ENCODE measurements around the gene SMO. TPM values are rescaled to one million over a fixed set of nuclear protein-coding genes. Genes with fewer than 3 reads are reported as not detected.
"Not testable (repeated sequence)": the region's sequence is repeated elsewhere in the genome, so short reads cannot be mapped to it uniquely, and the experiment has no call there.

Gene SMO
- total RNA-seq, 2 experiments from 2014 or later = not detected

GRCh38 chr7:129169686-129170440, 18.6 kb upstream of the SMO start:
- Mint-ChIP-seq H3K27ac (no peak overlapping the region), H3K4me1 (ENCODE audit: low read depth) (peaks cover 19% of the 10 kb centered on the region), H3K9me3 (no peaks in the 10 kb centered on the region), H3K4me3 (peak overlapping the region; percentile 83), H3K36me3 (ENCODE audit: low read depth) (peaks cover 9% of the 10 kb centered on the region), H3K27me3 (peaks cover 7% of the 10 kb centered on the region)
- ChIA-PET CTCF (no interaction called here), POLR2A (interaction anchor here (0.6 to 0.9 kb wide), 3 partner anchors 20 to 588 kb away, joined by 3 read pairs; no protein-coding TSS in a partner anchor)
- H3K27me3 ChIP-seq (ENCODE audit: control insufficient read depth in 1 of 2, insufficient read depth in 2 of 2, low read length in 2 of 2) = no peaks in the 10 kb centered on the region
- no peaks in the 10 kb centered on the region for H3K36me3 ChIP-seq (ENCODE audit: insufficient read depth, low read length)
- peak in 3 of 14 experiments; percentile 22 to 30 (median 30) for DNase-seq
- intact Hi-C loops (cut with DNase I, micrococcal nuclease) = no loop called here
- H3K4me1 ChIP-seq (ENCODE audit: insufficient read depth, low read length) = peaks cover 13% of the 10 kb centered on the region
- ATAC-seq (ENCODE audit: poor library complexity) = peak; percentile 26
- no peaks in the 10 kb centered on the region for H3K9me3 ChIP-seq (ENCODE audit: control insufficient read depth in 1 of 2, insufficient read depth in 1 of 2, low read length in 2 of 2)
- TF ChIP-seq CTCF (IDR thresholded peaks at IDR 0.05) = no peak
- H3K4me3 ChIP-seq (ENCODE audit: low read length) = peak overlapping the region; percentile 56
- H3K27ac ChIP-seq (ENCODE audit: low read depth in 1 of 2, low read length in 2 of 2) = no peak overlapping the region

- Mint-ChIP-seq H3K4me1 (ENCODE audit: low read depth) (peaks cover 19% of the 10 kb centered on the region), H3K4me3 (no peak overlapping the region), H3K9me3 (no peaks in the 10 kb centered on the region), H3K27ac (no peak overlapping the region), H3K27me3 (peaks cover 7% of the 10 kb centered on the region), H3K36me3 (ENCODE audit: low read depth) (peaks cover 4% of the 10 kb centered on the region)
- Histone ChIP-seq H3K36me3 (ENCODE audit: insufficient read depth, low read length) (no peaks in the 10 kb centered on the region), H3K27me3 (ENCODE audit: control insufficient read depth in 1 of 2, insufficient read depth in 2 of 2, low read length in 2 of 2) (no peaks in the 10 kb centered on the region), H3K9me3 (ENCODE audit: control insufficient read depth in 1 of 2, insufficient read depth in 1 of 2, low read length in 2 of 2) (no peaks in the 10 kb centered on the region), H3K4me1 (ENCODE audit: insufficient read depth, low read length) (peaks cover 13% of the 10 kb centered on the region), H3K27ac (ENCODE audit: low read depth in 1 of 2, low read length in 2 of 2) (no peak overlapping the region), H3K4me3 (ENCODE audit: low read length) (no peak overlapping the region)
- intact Hi-C loops (cut with DNase I, micrococcal nuclease) = no loop called here
- POLR2A ChIA-PET = no interaction called here
- no peak for TF ChIP-seq CTCF (IDR thresholded peaks at IDR 0.05)
- DNase-seq = no peak
- CTCF ChIA-PET = no interaction called here
- no peak for ATAC-seq (ENCODE audit: poor library complexity)
Observed at GRCh38 chr7:129170441-129171021, 17.9 kb upstream of the SMO start.

GRCh38 chr7:129173861-129174260, 14.6 kb upstream of the SMO start:
- H3K27ac ChIP-seq (ENCODE audit: low read depth in 1 of 2, low read length in 2 of 2); H3K4me3 ChIP-seq (ENCODE audit: low read length); CTCF ChIA-PET; DNase-seq; H3K27ac Mint-ChIP-seq; H3K27me3 ChIP-seq (ENCODE audit: control insufficient read depth in 1 of 2, insufficient read depth in 2 of 2, low read length in 2 of 2); H3K9me3 Mint-ChIP-seq; H3K9me3 ChIP-seq (ENCODE audit: control insufficient read depth in 1 of 2, insufficient read depth in 1 of 2, low read length in 2 of 2); POLR2A ChIA-PET; H3K36me3 ChIP-seq (ENCODE audit: insufficient read depth, low read length); intact Hi-C loops (cut with DNase I, micrococcal nuclease); H3K36me3 Mint-ChIP-seq (ENCODE audit: low read depth); H3K4me3 Mint-ChIP-seq; ATAC-seq (ENCODE audit: poor library complexity): not testable (repeated sequence)
- Mint-ChIP-seq H3K27me3 (peaks cover 10% of the 10 kb centered on the region), H3K4me1 (ENCODE audit: low read depth) (peaks cover 14% of the 10 kb centered on the region)
- H3K4me1 ChIP-seq (ENCODE audit: insufficient read depth, low read length) = peaks cover 10% of the 10 kb centered on the region
